SKM-1 treated with dmso at 0.1 percent for 144 hours (cell line): ENCODE results near the gene CUX1.

ENCODE experiments used
- DNase-seq: peaks from one replicate; lab custom pipeline; 2025; ENCODE audit not compliant: unreplicated experiment; lab: John Stamatoyannopoulos, UW

Gene CUX1

GRCh38 chr7:102201576-102201975, 384.1 kb downstream of the CUX1 start:
- no peak for DNase-seq

- DNase-seq: no peak
Observed at GRCh38 chr7:102202556-102202955, 385.1 kb downstream of the CUX1 start.

- DNase-seq: no peak
Observed at GRCh38 chr7:102203218-102203617, 385.8 kb downstream of the CUX1 start.

GRCh38 chr7:102204212-102204611, 386.8 kb downstream of the CUX1 start:
- DNase-seq: no peak

- DNase-seq: no peak
Observed at GRCh38 chr7:102205915-102206314, 388.5 kb downstream of the CUX1 start.

GRCh38 chr7:102208826-102209225, 391.4 kb downstream of the CUX1 start:
- no peak for DNase-seq

GRCh38 chr7:102210787-102211186, 393.4 kb downstream of the CUX1 start:
- DNase-seq: no peak

GRCh38 chr7:102211590-102212550, 394.4 kb downstream of the CUX1 start:
- DNase-seq: no peak

- DNase-seq: no peak
Observed at GRCh38 chr7:102214477-102215072, 397.1 kb downstream of the CUX1 start.

GRCh38 chr7:102215256-102215655, 397.8 kb downstream of the CUX1 start:
- DNase-seq: no peak

GRCh38 chr7:102215711-102216110, 398.3 kb downstream of the CUX1 start:
- DNase-seq: no peak

- DNase-seq: no peak
Observed at GRCh38 chr7:102216573-102217314, 399.3 kb downstream of the CUX1 start.

GRCh38 chr7:102220229-102220850, 402.9 kb downstream of the CUX1 start:
- DNase-seq: no peak

- no peak for DNase-seq
Observed at GRCh38 chr7:102220960-102221800, 403.8 kb downstream of the CUX1 start.

- DNase-seq: no peak
Observed at GRCh38 chr7:102221961-102222360, 404.5 kb downstream of the CUX1 start.

- DNase-seq: no peak
Observed at GRCh38 chr7:102222445-102222844, 405.0 kb downstream of the CUX1 start.

- DNase-seq: no peak
Observed at GRCh38 chr7:102223184-102223583, 405.8 kb downstream of the CUX1 start.

- DNase-seq: no peak
Observed at GRCh38 chr7:102225025-102225424, 407.6 kb downstream of the CUX1 start.

GRCh38 chr7:102227371-102227770, 409.9 kb downstream of the CUX1 start:
- no peak for DNase-seq

- DNase-seq: no peak
Observed at GRCh38 chr7:102228935-102229334, 411.5 kb downstream of the CUX1 start.
